GM12891 (cell line): ENCODE measurements around the gene C12orf57.

Experiments used
- PAX5 ChIP-seq: IDR thresholded peaks from 2 replicates; pipeline ENCODE4 v1.6.1; 2011; ENCODE audit warnings: low read length, moderate library complexity, mild to moderate bottlenecking; ENCODE audit not compliant: insufficient read depth, severe bottlenecking
- POLR2A ChIP-seq: IDR thresholded peaks from 2 replicates; pipeline ENCODE4 v1.6.1; 2011; ENCODE audit warnings: low read depth, low read length, control low read depth
- POLR2AphosphoS5 ChIP-seq: IDR thresholded peaks from 2 replicates; pipeline ENCODE4 v1.6.1; 2011; ENCODE audit warnings: low read depth, low read length, control low read depth
- POU2F2 ChIP-seq: IDR thresholded peaks from 2 replicates; pipeline ENCODE4 v1.6.1; 2011; ENCODE audit warnings: low read depth, mild to moderate bottlenecking, control low read depth, low read length, moderate library complexity
- SPI1 ChIP-seq: IDR thresholded peaks from 2 replicates; pipeline ENCODE4 v1.6.1; 2011; ENCODE audit warnings: low read depth, low read length, control low read depth
- TAF1 ChIP-seq: IDR thresholded peaks from 2 replicates; pipeline ENCODE4 v1.6.1; 2011; ENCODE audit warnings: low read depth, low read length, control low read depth

GRCh38 chr12:6919588-6919987, 24.2 kb upstream of the C12orf57 start:
- TF ChIP-seq POLR2AphosphoS5 (no peak), POLR2A (no peak), SPI1 (peak; percentile 34; the same call in 1 of the 2 replicates), TAF1 (no peak), PAX5 (no peak), POU2F2 (no peak)
